Chondrocyte (in vitro differentiated cells): ENCODE results near the gene TSPAN9. TPM values are rescaled to one million over a fixed set of nuclear protein-coding genes. Genes with fewer than 3 reads are reported as not detected.

Experiments
- DNase-seq: peaks from one replicate; pipeline ENCODE4 v3.0.0; 2021; ENCODE audit warnings: mixed read lengths, low spot score
- H3K27ac Mint-ChIP-seq: one replicate; pipeline ENCODE4 v1.8.0; 2021; ENCODE audit warnings: mild to moderate bottlenecking, moderate library complexity, mixed read lengths; ENCODE audit not compliant: unreplicated experiment
- H3K27me3 Mint-ChIP-seq: 2 replicates; pipeline ENCODE4 v1.8.0; 2021; ENCODE audit warnings: low read depth, mixed read lengths
- H3K36me3 Mint-ChIP-seq: 2 replicates; pipeline ENCODE4 v1.8.0; 2021; ENCODE audit warnings: low read depth, mixed read lengths
- H3K4me1 Mint-ChIP-seq: 2 replicates; pipeline ENCODE4 v1.8.0; 2021; ENCODE audit warnings: low read depth, mild to moderate bottlenecking, mixed read lengths
- H3K4me3 Mint-ChIP-seq: one replicate; pipeline ENCODE4 v1.8.0; 2021; ENCODE audit warnings: mild to moderate bottlenecking, moderate library complexity, mixed read lengths; ENCODE audit not compliant: unreplicated experiment
- H3K9me3 Mint-ChIP-seq: 2 replicates; pipeline ENCODE4 v1.8.0; 2021; ENCODE audit warnings: low read depth, mixed read lengths
- total RNA-seq: library from RNA; stranded (reverse); gene quantifications from 3 replicates; pipeline ENCODE4 v1.2.1, GENCODE V29; 2021
- TF ChIP-seq, protein P1 (sequence below): fragments of 200-600 bp; sonication (generic); IDR thresholded peaks from 2 replicates; pipeline ENCODE4 v1.5.0; 2021; ENCODE audit warnings: antibody characterized with exemption, mild to moderate bottlenecking, moderate library complexity

Gene TSPAN9
- total RNA-seq, 1 donor from 2014 or later: 50.4 TPM

DNA sequence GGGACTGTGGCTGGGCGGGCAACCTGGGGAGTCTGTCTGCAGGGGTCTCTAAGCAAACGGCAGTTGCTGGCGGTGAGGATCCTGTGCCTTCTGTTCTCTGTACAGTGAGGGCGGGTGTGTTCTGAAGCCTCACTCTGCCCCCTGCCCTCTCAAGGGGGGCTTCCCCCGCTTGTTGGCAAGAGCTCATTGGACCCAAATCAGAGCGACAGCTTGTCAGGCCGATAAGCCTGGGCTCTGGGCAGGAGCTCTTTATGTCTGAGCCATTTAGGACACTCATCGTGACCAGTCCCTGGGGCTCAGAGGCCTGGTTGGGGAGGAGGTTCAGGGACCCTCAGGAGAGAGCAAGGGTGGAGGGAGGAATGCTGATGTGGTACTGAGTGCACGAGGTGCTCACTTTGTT is 136.0 kb downstream of the TSPAN9 start:
- TF ChIP-seq, protein P1, sequence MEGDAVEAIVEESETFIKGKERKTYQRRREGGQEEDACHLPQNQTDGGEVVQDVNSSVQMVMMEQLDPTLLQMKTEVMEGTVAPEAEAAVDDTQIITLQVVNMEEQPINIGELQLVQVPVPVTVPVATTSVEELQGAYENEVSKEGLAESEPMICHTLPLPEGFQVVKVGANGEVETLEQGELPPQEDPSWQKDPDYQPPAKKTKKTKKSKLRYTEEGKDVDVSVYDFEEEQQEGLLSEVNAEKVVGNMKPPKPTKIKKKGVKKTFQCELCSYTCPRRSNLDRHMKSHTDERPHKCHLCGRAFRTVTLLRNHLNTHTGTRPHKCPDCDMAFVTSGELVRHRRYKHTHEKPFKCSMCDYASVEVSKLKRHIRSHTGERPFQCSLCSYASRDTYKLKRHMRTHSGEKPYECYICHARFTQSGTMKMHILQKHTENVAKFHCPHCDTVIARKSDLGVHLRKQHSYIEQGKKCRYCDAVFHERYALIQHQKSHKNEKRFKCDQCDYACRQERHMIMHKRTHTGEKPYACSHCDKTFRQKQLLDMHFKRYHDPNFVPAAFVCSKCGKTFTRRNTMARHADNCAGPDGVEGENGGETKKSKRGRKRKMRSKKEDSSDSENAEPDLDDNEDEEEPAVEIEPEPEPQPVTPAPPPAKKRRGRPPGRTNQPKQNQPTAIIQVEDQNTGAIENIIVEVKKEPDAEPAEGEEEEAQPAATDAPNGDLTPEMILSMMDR: no peak
- H3K36me3 Mint-ChIP-seq: peaks cover 10% of the 10 kb centered on the region
- no peak for DNase-seq
- no peak overlapping the region for H3K27ac Mint-ChIP-seq
- H3K9me3 Mint-ChIP-seq: no peaks in the 10 kb centered on the region
- no peak overlapping the region for H3K4me3 Mint-ChIP-seq
- no peaks in the 10 kb centered on the region for H3K27me3 Mint-ChIP-seq
- peaks cover 16% of the 10 kb centered on the region for H3K4me1 Mint-ChIP-seq

DNA sequence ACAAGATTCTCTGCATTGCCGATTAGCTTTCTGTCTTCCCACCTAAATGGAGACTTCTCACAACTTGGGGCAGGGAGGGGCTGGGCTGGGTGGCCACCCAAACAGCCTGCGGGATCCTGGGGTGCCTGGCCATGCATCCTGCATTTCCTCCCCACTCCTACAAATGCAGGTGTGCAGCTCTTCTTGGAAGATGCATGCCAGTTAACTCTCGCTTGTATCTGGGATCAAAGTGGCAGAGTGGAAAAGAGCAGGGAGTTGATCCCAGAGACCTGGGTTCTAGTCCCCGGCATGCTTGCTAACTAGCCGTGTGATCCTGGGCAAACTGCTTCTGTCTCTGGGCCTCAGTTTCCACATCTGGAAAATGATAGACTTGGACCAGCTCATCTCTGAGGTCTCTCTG is 136.6 kb downstream of the TSPAN9 start:
- peaks cover 10% of the 10 kb centered on the region for H3K36me3 Mint-ChIP-seq
- H3K9me3 Mint-ChIP-seq: no peaks in the 10 kb centered on the region

DNA sequence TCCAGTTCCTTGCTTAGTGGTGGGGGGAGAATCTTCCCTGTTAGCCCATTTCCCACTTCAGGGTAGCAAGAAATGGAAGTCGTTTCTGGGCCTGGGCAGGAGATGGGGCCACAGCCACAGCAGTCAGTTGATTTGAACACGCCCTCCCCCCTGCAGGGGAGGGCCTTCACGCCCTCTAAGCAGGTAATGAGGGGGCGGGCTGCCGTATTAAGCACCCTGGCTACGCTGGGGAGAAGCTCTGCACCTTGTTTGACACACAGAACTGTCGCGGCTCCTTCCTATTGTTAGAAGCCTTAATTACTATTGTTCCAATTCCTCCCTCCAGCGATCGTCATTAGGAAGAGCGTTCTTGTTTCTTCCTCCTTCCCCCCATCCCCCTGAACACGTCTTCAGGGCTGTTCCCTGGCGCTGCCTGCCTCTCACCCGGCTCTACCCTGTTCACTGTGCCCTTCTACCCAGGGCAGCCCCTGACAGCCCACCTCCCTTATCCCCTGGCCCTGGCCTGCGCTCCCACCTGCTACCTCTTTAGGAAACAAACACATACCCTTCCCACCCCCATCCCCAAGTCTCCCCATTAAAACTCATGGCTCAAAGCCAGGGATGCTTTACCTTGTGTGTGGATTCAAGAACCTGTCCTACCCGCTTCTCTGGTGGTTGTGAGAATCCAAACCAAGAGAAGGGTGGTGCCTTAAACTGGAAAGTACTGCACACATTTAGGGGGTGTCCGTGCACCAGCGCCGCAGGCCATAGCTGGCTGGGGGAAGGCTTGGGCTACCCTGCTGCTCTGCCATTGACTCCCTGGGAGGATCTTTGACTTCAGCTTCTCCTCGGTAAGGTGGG is 137.6 kb downstream of the TSPAN9 start:
- no peak for DNase-seq
- no peak overlapping the region for H3K4me3 Mint-ChIP-seq
- peaks cover 30% of the 10 kb centered on the region for H3K4me1 Mint-ChIP-seq
- no peaks in the 10 kb centered on the region for H3K9me3 Mint-ChIP-seq
- peaks cover 10% of the 10 kb centered on the region for H3K36me3 Mint-ChIP-seq
- TF ChIP-seq, protein P1: no peak
- no peaks in the 10 kb centered on the region for H3K27me3 Mint-ChIP-seq
- no peak overlapping the region for H3K27ac Mint-ChIP-seq

More for the DNA sequence above, 136.6 kb downstream of the TSPAN9 start:
- TF ChIP-seq, protein P1: no peak
- Mint-ChIP-seq H3K27me3 (no peaks in the 10 kb centered on the region), H3K4me1 (peaks cover 22% of the 10 kb centered on the region), H3K4me3 (no peak overlapping the region), H3K27ac (no peak overlapping the region)
- DNase-seq: no peak

DNA sequence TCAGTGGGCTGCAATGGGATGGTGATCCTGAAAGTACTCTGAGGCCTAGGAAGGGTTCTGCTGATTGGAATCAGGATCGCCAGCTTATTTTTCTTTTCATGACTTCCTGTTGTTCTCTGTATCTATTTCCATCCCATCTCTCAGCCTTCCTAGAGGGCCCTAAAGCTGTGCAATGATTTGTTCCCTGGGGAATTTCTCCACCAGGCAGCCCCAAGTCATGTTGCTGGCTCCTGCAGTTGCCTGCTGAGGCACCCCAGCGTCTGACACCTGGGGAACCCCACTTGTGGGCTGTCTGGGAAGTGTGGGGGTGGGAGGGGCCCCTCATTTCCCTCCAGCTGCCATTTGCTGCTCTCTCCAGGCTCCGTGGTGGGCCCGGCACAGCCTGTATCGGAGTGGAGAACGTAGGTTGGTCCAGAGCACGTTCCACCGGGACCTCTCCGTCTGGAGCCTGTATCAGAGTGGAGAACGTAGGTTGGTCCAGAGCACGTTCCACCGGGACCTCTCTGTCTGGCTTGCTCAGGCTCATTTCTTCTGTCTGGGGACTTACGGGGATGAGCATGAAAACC is 138.3 kb downstream of the TSPAN9 start:
- Mint-ChIP-seq H3K27ac (no peak overlapping the region), H3K36me3 (peaks cover 10% of the 10 kb centered on the region), H3K27me3 (no peaks in the 10 kb centered on the region), H3K9me3 (no peaks in the 10 kb centered on the region), H3K4me3 (no peak overlapping the region), H3K4me1 (peaks cover 33% of the 10 kb centered on the region)
- DNase-seq: no peak
- TF ChIP-seq, protein P1: no peak

DNA sequence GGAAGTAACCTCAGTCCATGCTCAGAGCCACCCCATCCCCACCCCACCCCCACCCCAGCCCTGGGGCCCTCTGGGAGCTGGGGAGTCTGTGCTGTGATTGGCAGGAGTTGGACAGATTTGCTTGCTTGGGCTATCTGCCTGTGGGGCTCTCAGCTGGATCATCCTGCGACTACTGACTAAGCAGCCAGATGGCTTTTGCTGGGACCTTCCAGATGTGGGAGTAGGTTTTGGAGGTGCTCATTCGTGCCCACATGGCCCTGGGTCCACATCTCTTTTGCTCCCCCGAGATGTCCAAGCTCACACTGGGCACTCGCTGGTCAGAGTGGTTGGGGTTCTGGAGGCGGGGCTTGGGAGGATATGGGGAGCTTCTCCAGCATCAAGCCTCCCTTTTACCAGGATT is 138.9 kb downstream of the TSPAN9 start:
- H3K9me3 Mint-ChIP-seq: no peaks in the 10 kb centered on the region
- peaks cover 12% of the 10 kb centered on the region for H3K36me3 Mint-ChIP-seq
- H3K27ac Mint-ChIP-seq: no peak overlapping the region
- H3K4me3 Mint-ChIP-seq: no peak overlapping the region
- H3K27me3 Mint-ChIP-seq: no peaks in the 10 kb centered on the region
- TF ChIP-seq, protein P1: no peak
- DNase-seq: no peak
- peaks cover 33% of the 10 kb centered on the region for H3K4me1 Mint-ChIP-seq
